HepG2 (cell line): ENCODE results near the gene RNF5.

Experiments
- PREB ChIP-seq: sonication (generic); formaldehyde crosslinking; IDR thresholded peaks from 2 replicates; pipeline ENCODE4 v1.4.0; 2020; ENCODE audit warnings: missing genetic modification reagents
- SNAI1 ChIP-seq: sonication (generic); formaldehyde crosslinking; IDR thresholded peaks from 2 replicates; pipeline ENCODE4 v1.5.0; 2020; ENCODE audit warnings: mild to moderate bottlenecking, missing genetic modification reagents, borderline replicate concordance
- ZNF232 ChIP-seq: sonication (generic); formaldehyde crosslinking; IDR thresholded peaks from 2 replicates; pipeline ENCODE4 v1.4.0; 2020; ENCODE audit warnings: missing genetic modification reagents, borderline replicate concordance
- TF ChIP-seq, protein P1 (sequence below): sonication (generic); formaldehyde crosslinking; IDR thresholded peaks from 2 replicates; pipeline ENCODE4 v1.5.0; 2020; ENCODE audit warnings: mild to moderate bottlenecking, missing genetic modification reagents, moderate library complexity

DNA sequence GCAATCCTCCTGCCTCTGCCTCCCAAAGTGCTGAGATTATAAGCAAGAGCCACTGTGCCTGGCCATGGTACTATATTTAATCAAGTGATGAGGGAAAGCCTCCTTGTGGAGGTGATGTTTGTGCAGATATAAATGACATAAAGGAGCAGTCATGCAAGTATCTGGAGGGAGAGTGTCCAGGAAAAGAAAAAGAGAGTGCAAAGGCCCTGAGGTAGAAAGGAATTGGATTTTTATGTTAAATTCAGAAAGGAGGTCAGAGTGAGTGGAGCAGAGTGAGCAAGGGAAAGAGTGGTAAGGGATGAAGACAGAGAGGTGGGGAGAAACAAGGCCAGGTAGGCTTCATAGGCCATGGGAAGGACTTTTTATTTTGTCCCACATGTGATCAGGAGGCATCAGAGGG is 40.8 kb upstream of the RNF5 start:
- TF ChIP-seq PREB (CRISPR knock-in tag) (no peak), ZNF232 (CRISPR knock-in tag) (no peak), SNAI1 (CRISPR knock-in tag) (no peak)
- TF ChIP-seq, protein P1, sequence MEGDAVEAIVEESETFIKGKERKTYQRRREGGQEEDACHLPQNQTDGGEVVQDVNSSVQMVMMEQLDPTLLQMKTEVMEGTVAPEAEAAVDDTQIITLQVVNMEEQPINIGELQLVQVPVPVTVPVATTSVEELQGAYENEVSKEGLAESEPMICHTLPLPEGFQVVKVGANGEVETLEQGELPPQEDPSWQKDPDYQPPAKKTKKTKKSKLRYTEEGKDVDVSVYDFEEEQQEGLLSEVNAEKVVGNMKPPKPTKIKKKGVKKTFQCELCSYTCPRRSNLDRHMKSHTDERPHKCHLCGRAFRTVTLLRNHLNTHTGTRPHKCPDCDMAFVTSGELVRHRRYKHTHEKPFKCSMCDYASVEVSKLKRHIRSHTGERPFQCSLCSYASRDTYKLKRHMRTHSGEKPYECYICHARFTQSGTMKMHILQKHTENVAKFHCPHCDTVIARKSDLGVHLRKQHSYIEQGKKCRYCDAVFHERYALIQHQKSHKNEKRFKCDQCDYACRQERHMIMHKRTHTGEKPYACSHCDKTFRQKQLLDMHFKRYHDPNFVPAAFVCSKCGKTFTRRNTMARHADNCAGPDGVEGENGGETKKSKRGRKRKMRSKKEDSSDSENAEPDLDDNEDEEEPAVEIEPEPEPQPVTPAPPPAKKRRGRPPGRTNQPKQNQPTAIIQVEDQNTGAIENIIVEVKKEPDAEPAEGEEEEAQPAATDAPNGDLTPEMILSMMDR (CRISPR knock-in tag) = no peak
